ENCODE data around the gene MAP3K3.

The MAP3K3 gene

GRCh38 chr17:63740464-63741142, 118.4 kb downstream of the MAP3K3 start:
- Histone ChIP-seq H3K4me3 (peak overlapping the region; percentile 69 to 90 (median 80)), H3K27ac (peak overlapping the region; percentile 74 to 99 (median 96))

- peak overlapping the region; percentile 69 to 90 (median 80) for H3K4me3 ChIP-seq
- H3K27ac ChIP-seq = peak overlapping the region; percentile 74 to 99 (median 96)
These were observed 118.9 kb downstream of the MAP3K3 start for GRCh38 chr17:63741143-63741407.

GRCh38 chr17:63741408-63742173, 119.4 kb downstream of the MAP3K3 start, which contains the start of gene STRADA:
STRADA (minus strand) TSS chr17:63741799; CDS start chr17:63728369, 13,430 bp downstream.
- Histone ChIP-seq H3K4me3 (peak within 1 kb of the TSS; percentile 69 to 90 (median 80)), H3K27ac (peak within 1 kb of the TSS; percentile 74 to 99 (median 96))
